Vagina (tissue), 2 donors: ENCODE measurements around the gene SLC4A1AP. TPM values are rescaled to one million over a fixed set of nuclear protein-coding genes. Genes with fewer than 3 reads are reported as not detected.

ENCODE experiments used
- DNase-seq, 2 donors: peaks; one replicate each; pipeline ENCODE4 v3.0.0-alpha.2; 2017; ENCODE audit errors: extremely low spot score in 2 of 2
- H3K27ac ChIP-seq: fragments of 200-600 bp; sonication (generic); one replicate; pipeline ENCODE4 v1.5.1; 2019
- H3K27me3 ChIP-seq: fragments of 200-600 bp; sonication (generic); one replicate; pipeline ENCODE4 v1.5.1; 2019
- H3K36me3 ChIP-seq, 2 donors: fragments of 200-600 bp; sonication (generic); one replicate each; pipeline ENCODE4 v1.5.1; 2017 to 2019
- H3K4me1 ChIP-seq: fragments of 200-600 bp; sonication (generic); one replicate; pipeline ENCODE4 v1.5.1; 2019
- H3K4me3 ChIP-seq, 2 donors: fragments of 200-600 bp; sonication (generic); 1 replicate in 1 of 2; 2 replicates in 1 of 2; pipeline ENCODE4 v1.5.1; 2016 to 2019
- H3K9me3 ChIP-seq: fragments of 200-600 bp; sonication (generic); one replicate; pipeline ENCODE4 v1.5.1; 2019
- POLR2A ChIP-seq, 2 donors: fragments of 450-650 bp; IDR thresholded peaks; one replicate each; pipeline ENCODE4 v1.6.1; 2017; ENCODE audit warnings: antibody characterized with exemption in 2 of 2, mild to moderate bottlenecking in 2 of 2, moderate library complexity in 2 of 2
- POLR2AphosphoS5 ChIP-seq, 2 donors: sonication (generic); formaldehyde crosslinking; IDR thresholded peaks; one replicate each; pipeline ENCODE4 v1.9.0; 2017; ENCODE audit warnings: antibody characterized with exemption in 2 of 2, mild to moderate bottlenecking in 2 of 2, low read depth in 1 of 2; ENCODE audit not compliant: insufficient read depth in 1 of 2
- intact Hi-C: fragments of 100-400 bp; cut with DNase I; formaldehyde crosslinking; loops from one replicate; pipeline ENCODE4 v1.15.1; 2023
- total RNA-seq: library from RNA; depleted of rRNA; stranded (reverse); fragments of >200 nt; gene quantifications from one replicate; pipeline ENCODE4 v1.2.3, GENCODE V29; 2016
- TF ChIP-seq, protein P1 (sequence below), 3 experiments: fragments of 450-650 bp in 2 of 3; fragments of 200-600 bp in 1 of 3; sonication (generic) in 1 of 3; IDR thresholded peaks; one replicate each; pipeline ENCODE4 v1.5.1; 2017 to 2019; ENCODE audit warnings: antibody characterized with exemption in 3 of 3, mild to moderate bottlenecking in 2 of 3, moderate library complexity in 2 of 3

The SLC4A1AP gene
- total RNA-seq, 1 donor from 2014 or later, result 21.9 TPM

GRCh38 chr2:27721884-27722485, 58.3 kb downstream of the SLC4A1AP start:
- TF ChIP-seq, protein P1, sequence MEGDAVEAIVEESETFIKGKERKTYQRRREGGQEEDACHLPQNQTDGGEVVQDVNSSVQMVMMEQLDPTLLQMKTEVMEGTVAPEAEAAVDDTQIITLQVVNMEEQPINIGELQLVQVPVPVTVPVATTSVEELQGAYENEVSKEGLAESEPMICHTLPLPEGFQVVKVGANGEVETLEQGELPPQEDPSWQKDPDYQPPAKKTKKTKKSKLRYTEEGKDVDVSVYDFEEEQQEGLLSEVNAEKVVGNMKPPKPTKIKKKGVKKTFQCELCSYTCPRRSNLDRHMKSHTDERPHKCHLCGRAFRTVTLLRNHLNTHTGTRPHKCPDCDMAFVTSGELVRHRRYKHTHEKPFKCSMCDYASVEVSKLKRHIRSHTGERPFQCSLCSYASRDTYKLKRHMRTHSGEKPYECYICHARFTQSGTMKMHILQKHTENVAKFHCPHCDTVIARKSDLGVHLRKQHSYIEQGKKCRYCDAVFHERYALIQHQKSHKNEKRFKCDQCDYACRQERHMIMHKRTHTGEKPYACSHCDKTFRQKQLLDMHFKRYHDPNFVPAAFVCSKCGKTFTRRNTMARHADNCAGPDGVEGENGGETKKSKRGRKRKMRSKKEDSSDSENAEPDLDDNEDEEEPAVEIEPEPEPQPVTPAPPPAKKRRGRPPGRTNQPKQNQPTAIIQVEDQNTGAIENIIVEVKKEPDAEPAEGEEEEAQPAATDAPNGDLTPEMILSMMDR (IDR thresholded peaks at IDR 0.05), result no peak
- TF ChIP-seq POLR2AphosphoS5 (IDR thresholded peaks at IDR 0.05; ENCODE audit: insufficient read depth in 1 of 2, low read depth in 1 of 2), result no peak
- TF ChIP-seq POLR2A (IDR thresholded peaks at IDR 0.05), result no peak
- Histone ChIP-seq H3K27me3 (no peaks in the 10 kb centered on the region), H3K4me1 (peaks cover 13% of the 10 kb centered on the region), H3K36me3 (no peaks in the 10 kb centered on the region), H3K9me3 (no peaks in the 10 kb centered on the region), H3K4me3 (no peak overlapping the region), H3K27ac (no peak overlapping the region)
- intact Hi-C loops, result loop anchor here (5.0 kb wide), 1 partner anchor 670 kb away; the partner anchor contains the start of gene FOSL2
- DNase-seq, result no peak

GRCh38 chr2:27723372-27724144, 59.9 kb downstream of the SLC4A1AP start:
- no peaks in the 10 kb centered on the region for H3K36me3 ChIP-seq
- H3K27ac ChIP-seq, result peak overlapping the region; percentile 42
- peaks cover 13% of the 10 kb centered on the region for H3K4me1 ChIP-seq
- H3K4me3 ChIP-seq, result no peak overlapping the region
- H3K27me3 ChIP-seq, result no peaks in the 10 kb centered on the region
- TF ChIP-seq POLR2A (IDR thresholded peaks at IDR 0.05), result no peak
- TF ChIP-seq POLR2AphosphoS5 (IDR thresholded peaks at IDR 0.05; ENCODE audit: insufficient read depth in 1 of 2, low read depth in 1 of 2), result peak; percentile 20 to 51
- TF ChIP-seq, protein P1 (IDR thresholded peaks at IDR 0.05), result peak; percentile 56 to 82 (median 70)
- no peaks in the 10 kb centered on the region for H3K9me3 ChIP-seq
- DNase-seq, result no peak
- intact Hi-C loops, result loop anchor here (5.0 kb wide), 1 partner anchor 669 kb away; the partner anchor contains the start of gene FOSL2

DNA sequence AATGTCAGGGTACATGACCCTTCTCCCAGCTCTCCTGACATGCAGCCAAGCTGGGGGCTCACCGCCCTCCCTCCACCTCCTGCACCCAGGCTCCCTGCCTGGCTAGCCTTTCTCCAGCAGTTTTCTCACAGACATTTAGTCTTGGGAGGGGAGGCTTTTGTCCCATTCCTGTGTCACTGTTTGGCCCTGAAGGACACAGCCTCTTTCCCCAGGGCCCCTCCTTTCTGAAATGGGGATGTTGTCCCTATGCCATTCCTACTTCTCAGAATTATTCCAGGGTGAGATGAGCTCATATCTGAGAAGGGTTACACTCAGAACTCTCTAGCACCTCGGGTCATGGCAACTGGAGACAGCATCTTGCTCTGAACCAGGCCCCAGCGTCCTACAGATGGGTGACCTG, 60.5 kb downstream of the SLC4A1AP start:
- no peaks in the 10 kb centered on the region for H3K27me3 ChIP-seq
- peak overlapping the region; percentile 42 for H3K27ac ChIP-seq
- peaks cover 13% of the 10 kb centered on the region for H3K4me1 ChIP-seq
- DNase-seq, result no peak
- TF ChIP-seq POLR2AphosphoS5 (IDR thresholded peaks at IDR 0.05; ENCODE audit: insufficient read depth in 1 of 2, low read depth in 1 of 2) (no peak), POLR2A (IDR thresholded peaks at IDR 0.05) (no peak)
- TF ChIP-seq, protein P1 (IDR thresholded peaks at IDR 0.05), result no peak
- intact Hi-C loops, result loop anchor here (5.0 kb wide), 1 partner anchor 668 kb away; the partner anchor contains the start of gene FOSL2
- no peaks in the 10 kb centered on the region for H3K36me3 ChIP-seq
- no peak overlapping the region for H3K4me3 ChIP-seq
- H3K9me3 ChIP-seq, result no peaks in the 10 kb centered on the region

- intact Hi-C loops, result loop anchor here (5.0 kb wide), 1 partner anchor 667 kb away; the partner anchor contains the start of gene FOSL2
- TF ChIP-seq POLR2A (IDR thresholded peaks at IDR 0.05), result no peak
- TF ChIP-seq, protein P1 (IDR thresholded peaks at IDR 0.05), result no peak
- TF ChIP-seq POLR2AphosphoS5 (IDR thresholded peaks at IDR 0.05; ENCODE audit: insufficient read depth in 1 of 2, low read depth in 1 of 2), result no peak
- Histone ChIP-seq H3K9me3 (no peaks in the 10 kb centered on the region), H3K27ac (peak overlapping the region; percentile 42), H3K4me3 (no peak overlapping the region), H3K4me1 (peaks cover 20% of the 10 kb centered on the region), H3K27me3 (no peaks in the 10 kb centered on the region), H3K36me3 (no peaks in the 10 kb centered on the region)
- no peak for DNase-seq
Observed at GRCh38 chr2:27724905-27725701, 61.4 kb downstream of the SLC4A1AP start.
